DOHH2 (cell line): ENCODE measurements around the gene ABCG1.

ENCODE experiments used
- H3F3A ChIP-seq: fragments of 200-600 bp; sonication (generic), shearing (Covaris generic); 2 replicates; pipeline ENCODE4 v1.6.0; 2016; ENCODE audit warnings: antibody characterized with exemption, mild to moderate bottlenecking; ENCODE audit not compliant: control insufficient read depth, insufficient read depth
- H3K27ac ChIP-seq: fragments of 200-600 bp; sonication (generic); 2 replicates; pipeline ENCODE4 v1.5.1; 2014; ENCODE audit warnings: low read depth, mild to moderate bottlenecking, low read length, moderate library complexity
- H3K27me3 ChIP-seq: fragments of 200-600 bp; sonication (generic); 2 replicates; pipeline ENCODE4 v1.6.1; 2014; ENCODE audit warnings: mild to moderate bottlenecking, low read length, mixed read lengths; ENCODE audit not compliant: control insufficient read depth
- H3K36me3 ChIP-seq: fragments of 200-600 bp; sonication (generic); 2 replicates; pipeline ENCODE4 v1.6.1; 2014; ENCODE audit warnings: mild to moderate bottlenecking, low read length, moderate library complexity, mixed read lengths; ENCODE audit not compliant: control insufficient read depth
- H3K4me1 ChIP-seq: fragments of 200-600 bp; sonication (generic); 2 replicates; pipeline ENCODE4 v1.6.1; 2014; ENCODE audit warnings: mild to moderate bottlenecking, low read length, mixed read lengths; ENCODE audit not compliant: control insufficient read depth
- H3K4me2 ChIP-seq: fragments of 200-600 bp; sonication (generic); 2 replicates; pipeline ENCODE4 v1.6.0; 2014; ENCODE audit warnings: mild to moderate bottlenecking, low read length, moderate library complexity
- H3K4me3 ChIP-seq: fragments of 200-600 bp; sonication (generic); 2 replicates; pipeline ENCODE4 v1.5.1; 2014; ENCODE audit warnings: mild to moderate bottlenecking, low read length, mixed read lengths
- H3K79me2 ChIP-seq: fragments of 200-600 bp; sonication (generic); 2 replicates; pipeline ENCODE4 v1.6.1; 2014; ENCODE audit warnings: mild to moderate bottlenecking, low read length, mixed read lengths; ENCODE audit not compliant: control insufficient read depth
- H3K9me2 ChIP-seq: fragments of 200-600 bp; sonication (generic); replicated peaks from 2 replicates; pipeline ENCODE4 v1.6.1; 2014; ENCODE audit warnings: mild to moderate bottlenecking, low read length, mixed read lengths; ENCODE audit not compliant: control insufficient read depth
- H3K9me3 ChIP-seq: fragments of 200-600 bp; sonication (generic); 2 replicates; pipeline ENCODE4 v1.6.1; 2014; ENCODE audit warnings: antibody characterized with exemption, low read length, mixed read lengths; ENCODE audit not compliant: control insufficient read depth, insufficient read depth
- H4K20me1 ChIP-seq: fragments of 200-600 bp; sonication (generic); 2 replicates; pipeline ENCODE4 v1.6.0; 2014; ENCODE audit warnings: low read depth, mild to moderate bottlenecking, antibody characterized with exemption, low read length, moderate library complexity; ENCODE audit not compliant: control insufficient read depth, insufficient read depth
- EZH2phosphoT487 ChIP-seq: fragments of 200-600 bp; sonication (generic); IDR thresholded peaks from 2 replicates; pipeline ENCODE4 v1.6.1; 2017; ENCODE audit warnings: borderline replicate concordance, mild to moderate bottlenecking, antibody characterized with exemption, low read length, moderate library complexity, mixed read lengths
- TF ChIP-seq, protein P1 (sequence below): fragments of 200-600 bp; sonication (generic); IDR thresholded peaks from one replicate; pipeline ENCODE4 v1.5.1; 2014; ENCODE audit warnings: antibody characterized with exemption, mild to moderate bottlenecking, low read depth, low read length; ENCODE audit not compliant: poor library complexity, severe bottlenecking

Gene ABCG1

DNA sequence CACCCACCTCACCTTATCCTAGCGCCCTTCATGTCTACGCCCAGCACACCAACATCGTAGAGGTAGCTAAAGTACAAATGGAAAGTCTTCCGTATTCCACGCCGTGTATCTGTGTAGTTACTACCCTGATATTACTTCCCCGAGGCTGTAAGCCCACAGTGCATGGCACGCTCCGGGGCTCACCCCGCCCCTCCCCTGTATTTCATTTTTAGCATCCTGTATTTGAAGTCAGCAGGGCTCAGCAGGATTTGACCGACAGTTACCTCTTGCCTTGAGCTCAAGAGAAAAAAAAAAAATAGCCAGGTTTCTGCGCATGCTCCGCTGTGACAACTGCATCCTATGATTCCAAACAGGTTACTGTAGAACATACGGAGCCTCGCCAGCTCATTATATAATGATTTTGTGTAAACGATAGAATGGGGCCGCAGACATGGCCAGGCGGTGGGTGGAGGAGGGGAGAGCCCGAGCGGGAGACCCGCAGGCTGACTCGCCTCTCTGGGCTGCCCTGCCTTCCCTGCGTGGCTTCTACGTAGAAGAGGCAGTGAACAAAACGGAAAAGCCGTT, 1.3 kb downstream of the ABCG1 start:
- Histone ChIP-seq H3K4me2 (peak overlapping the region; percentile 91), H3K27ac (peak overlapping the region; percentile 24; the same call in 1 of the 2 replicates), H3F3A (peaks cover 3% of the 10 kb centered on the region; the same call in 1 of the 2 replicates), H3K9me2 (no peaks in the 10 kb centered on the region), H3K9me3 (peaks cover 5% of the 10 kb centered on the region; the same call in 1 of the 2 replicates), H3K79me2 (no peaks in the 10 kb centered on the region), H4K20me1 (no peaks in the 10 kb centered on the region), H3K27me3 (peaks cover 34% of the 10 kb centered on the region), H3K4me3 (peak overlapping the region; percentile 73), H3K4me1 (peaks cover 43% of the 10 kb centered on the region), H3K36me3 (no peaks in the 10 kb centered on the region)
- TF ChIP-seq, protein P1, sequence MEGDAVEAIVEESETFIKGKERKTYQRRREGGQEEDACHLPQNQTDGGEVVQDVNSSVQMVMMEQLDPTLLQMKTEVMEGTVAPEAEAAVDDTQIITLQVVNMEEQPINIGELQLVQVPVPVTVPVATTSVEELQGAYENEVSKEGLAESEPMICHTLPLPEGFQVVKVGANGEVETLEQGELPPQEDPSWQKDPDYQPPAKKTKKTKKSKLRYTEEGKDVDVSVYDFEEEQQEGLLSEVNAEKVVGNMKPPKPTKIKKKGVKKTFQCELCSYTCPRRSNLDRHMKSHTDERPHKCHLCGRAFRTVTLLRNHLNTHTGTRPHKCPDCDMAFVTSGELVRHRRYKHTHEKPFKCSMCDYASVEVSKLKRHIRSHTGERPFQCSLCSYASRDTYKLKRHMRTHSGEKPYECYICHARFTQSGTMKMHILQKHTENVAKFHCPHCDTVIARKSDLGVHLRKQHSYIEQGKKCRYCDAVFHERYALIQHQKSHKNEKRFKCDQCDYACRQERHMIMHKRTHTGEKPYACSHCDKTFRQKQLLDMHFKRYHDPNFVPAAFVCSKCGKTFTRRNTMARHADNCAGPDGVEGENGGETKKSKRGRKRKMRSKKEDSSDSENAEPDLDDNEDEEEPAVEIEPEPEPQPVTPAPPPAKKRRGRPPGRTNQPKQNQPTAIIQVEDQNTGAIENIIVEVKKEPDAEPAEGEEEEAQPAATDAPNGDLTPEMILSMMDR: no peak
- TF ChIP-seq EZH2phosphoT487: no peak

DNA sequence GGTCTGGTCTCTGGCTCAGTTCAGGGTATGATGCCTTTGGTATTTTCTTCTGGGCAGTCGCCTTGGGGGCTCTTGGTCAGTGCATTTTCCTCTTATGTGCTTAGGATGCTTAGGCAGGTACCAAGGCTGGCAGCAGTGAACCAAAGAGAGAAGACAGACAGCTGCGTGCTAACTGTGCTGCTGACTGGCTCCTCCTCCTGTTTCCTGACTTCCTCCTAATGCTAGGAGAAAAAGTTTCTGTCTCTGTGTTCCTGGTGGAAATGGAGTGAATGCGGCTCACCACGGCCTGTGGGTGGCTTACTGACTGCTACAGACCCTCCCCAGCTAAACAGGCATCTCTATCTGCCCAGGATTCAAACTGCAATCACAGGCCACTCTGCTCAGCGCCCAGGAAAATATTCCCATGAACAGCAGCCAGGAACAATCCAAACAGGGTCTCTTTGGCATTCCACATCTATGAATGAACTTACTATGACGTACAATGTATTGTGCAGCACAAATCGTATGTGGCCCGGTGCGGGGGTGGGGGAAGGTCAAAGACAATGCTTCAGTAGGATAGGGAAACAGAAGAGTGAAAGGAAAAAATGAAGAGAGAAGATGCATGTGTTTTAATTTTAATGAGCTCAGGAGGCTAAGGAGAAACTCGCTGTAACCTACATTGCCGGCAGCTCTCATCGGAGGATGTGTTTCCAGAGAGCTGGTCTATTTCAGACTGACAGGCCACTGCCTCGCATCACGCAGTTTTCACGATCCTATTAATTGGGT, 2.8 kb downstream of the ABCG1 start:
- Histone ChIP-seq H3K27ac (no peak overlapping the region), H3K9me2 (no peaks in the 10 kb centered on the region), H3K4me3 (no peak overlapping the region), H4K20me1 (no peaks in the 10 kb centered on the region), H3K27me3 (peaks cover 36% of the 10 kb centered on the region), H3K9me3 (no peaks in the 10 kb centered on the region), H3K4me2 (peak overlapping the region; percentile 42), H3K79me2 (no peaks in the 10 kb centered on the region), H3K4me1 (peaks cover 43% of the 10 kb centered on the region), H3K36me3 (no peaks in the 10 kb centered on the region), H3F3A (peaks cover 3% of the 10 kb centered on the region; the same call in 1 of the 2 replicates)
- TF ChIP-seq, protein P1: no peak
- no peak for TF ChIP-seq EZH2phosphoT487

DNA sequence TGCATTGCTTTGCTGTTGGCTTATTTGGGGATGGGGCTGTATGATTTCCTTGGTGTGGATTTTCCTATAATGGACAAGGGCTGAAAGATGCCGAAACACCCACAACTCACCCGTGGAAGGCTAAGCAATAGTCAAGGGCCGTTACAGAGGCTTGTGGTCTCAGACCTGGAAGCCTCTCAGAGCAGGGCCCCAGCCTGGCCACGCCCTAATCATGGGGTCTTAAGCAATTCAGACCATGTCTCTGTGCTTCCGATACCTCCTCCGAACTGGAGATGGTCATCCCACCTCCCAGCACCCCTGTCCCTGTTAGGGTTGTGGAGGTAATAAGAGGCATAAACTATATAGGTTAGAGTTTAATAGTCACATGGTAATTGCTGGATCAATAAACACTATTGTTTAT, 3.4 kb downstream of the ABCG1 start:
- H4K20me1 ChIP-seq: no peaks in the 10 kb centered on the region
- H3K36me3 ChIP-seq: no peaks in the 10 kb centered on the region
- TF ChIP-seq EZH2phosphoT487: no peak
- TF ChIP-seq, protein P1: no peak
- no peak overlapping the region for H3K27ac ChIP-seq
- H3K9me3 ChIP-seq: no peaks in the 10 kb centered on the region
- H3F3A ChIP-seq: peaks cover 3% of the 10 kb centered on the region; the same call in 1 of the 2 replicates
- H3K4me3 ChIP-seq: no peak overlapping the region
- peaks cover 44% of the 10 kb centered on the region for H3K4me1 ChIP-seq
- no peak overlapping the region for H3K4me2 ChIP-seq
- H3K79me2 ChIP-seq: no peaks in the 10 kb centered on the region
- peaks cover 36% of the 10 kb centered on the region for H3K27me3 ChIP-seq
- H3K9me2 ChIP-seq: no peaks in the 10 kb centered on the region
